ENCODE data around the gene NPC1L1.

NPC1L1 gene, protein sequence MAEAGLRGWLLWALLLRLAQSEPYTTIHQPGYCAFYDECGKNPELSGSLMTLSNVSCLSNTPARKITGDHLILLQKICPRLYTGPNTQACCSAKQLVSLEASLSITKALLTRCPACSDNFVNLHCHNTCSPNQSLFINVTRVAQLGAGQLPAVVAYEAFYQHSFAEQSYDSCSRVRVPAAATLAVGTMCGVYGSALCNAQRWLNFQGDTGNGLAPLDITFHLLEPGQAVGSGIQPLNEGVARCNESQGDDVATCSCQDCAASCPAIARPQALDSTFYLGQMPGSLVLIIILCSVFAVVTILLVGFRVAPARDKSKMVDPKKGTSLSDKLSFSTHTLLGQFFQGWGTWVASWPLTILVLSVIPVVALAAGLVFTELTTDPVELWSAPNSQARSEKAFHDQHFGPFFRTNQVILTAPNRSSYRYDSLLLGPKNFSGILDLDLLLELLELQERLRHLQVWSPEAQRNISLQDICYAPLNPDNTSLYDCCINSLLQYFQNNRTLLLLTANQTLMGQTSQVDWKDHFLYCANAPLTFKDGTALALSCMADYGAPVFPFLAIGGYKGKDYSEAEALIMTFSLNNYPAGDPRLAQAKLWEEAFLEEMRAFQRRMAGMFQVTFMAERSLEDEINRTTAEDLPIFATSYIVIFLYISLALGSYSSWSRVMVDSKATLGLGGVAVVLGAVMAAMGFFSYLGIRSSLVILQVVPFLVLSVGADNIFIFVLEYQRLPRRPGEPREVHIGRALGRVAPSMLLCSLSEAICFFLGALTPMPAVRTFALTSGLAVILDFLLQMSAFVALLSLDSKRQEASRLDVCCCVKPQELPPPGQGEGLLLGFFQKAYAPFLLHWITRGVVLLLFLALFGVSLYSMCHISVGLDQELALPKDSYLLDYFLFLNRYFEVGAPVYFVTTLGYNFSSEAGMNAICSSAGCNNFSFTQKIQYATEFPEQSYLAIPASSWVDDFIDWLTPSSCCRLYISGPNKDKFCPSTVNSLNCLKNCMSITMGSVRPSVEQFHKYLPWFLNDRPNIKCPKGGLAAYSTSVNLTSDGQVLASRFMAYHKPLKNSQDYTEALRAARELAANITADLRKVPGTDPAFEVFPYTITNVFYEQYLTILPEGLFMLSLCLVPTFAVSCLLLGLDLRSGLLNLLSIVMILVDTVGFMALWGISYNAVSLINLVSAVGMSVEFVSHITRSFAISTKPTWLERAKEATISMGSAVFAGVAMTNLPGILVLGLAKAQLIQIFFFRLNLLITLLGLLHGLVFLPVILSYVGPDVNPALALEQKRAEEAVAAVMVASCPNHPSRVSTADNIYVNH (N-terminal part only)

GRCh38 chr7:44541028-44541869, at the start of gene NPC1L1:
TSS of gene NPC1L1 (minus strand) at chr7:44541330. CDS start at chr7:44541259, 71 bp downstream.
- DNase-seq (ENCODE audit: low read depth in 1 of 2, low spot score in 1 of 2), result no peak

DNA sequence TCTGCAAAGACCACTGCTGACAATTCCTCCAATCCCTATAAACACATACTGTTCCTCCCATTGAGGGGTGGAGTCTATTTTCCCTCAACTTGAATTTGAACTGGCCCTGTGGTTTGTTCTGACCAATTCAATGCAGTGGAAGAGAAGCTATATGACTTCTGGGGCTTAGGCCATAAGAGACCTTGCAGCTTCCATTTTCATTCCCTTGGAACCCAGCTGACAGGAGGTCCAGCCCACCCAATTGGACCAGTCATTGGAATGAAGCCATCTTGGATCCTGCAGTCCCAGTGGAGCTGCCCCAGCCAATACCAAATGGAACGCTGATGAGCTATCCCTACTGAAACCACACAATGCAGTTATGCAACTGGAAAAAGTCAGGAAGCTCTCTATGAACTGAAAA, 49.8 kb upstream of the NPC1L1 start:
- DNase-seq (ENCODE audit: low read depth in 1 of 2, low spot score in 1 of 2), result no peak

GRCh38 chr7:44587843-44588711, 46.9 kb upstream of the NPC1L1 start:
- peak in 1 of 2 donors; percentile 26 for DNase-seq (ENCODE audit: low read depth in 1 of 2, low spot score in 1 of 2)

DNA sequence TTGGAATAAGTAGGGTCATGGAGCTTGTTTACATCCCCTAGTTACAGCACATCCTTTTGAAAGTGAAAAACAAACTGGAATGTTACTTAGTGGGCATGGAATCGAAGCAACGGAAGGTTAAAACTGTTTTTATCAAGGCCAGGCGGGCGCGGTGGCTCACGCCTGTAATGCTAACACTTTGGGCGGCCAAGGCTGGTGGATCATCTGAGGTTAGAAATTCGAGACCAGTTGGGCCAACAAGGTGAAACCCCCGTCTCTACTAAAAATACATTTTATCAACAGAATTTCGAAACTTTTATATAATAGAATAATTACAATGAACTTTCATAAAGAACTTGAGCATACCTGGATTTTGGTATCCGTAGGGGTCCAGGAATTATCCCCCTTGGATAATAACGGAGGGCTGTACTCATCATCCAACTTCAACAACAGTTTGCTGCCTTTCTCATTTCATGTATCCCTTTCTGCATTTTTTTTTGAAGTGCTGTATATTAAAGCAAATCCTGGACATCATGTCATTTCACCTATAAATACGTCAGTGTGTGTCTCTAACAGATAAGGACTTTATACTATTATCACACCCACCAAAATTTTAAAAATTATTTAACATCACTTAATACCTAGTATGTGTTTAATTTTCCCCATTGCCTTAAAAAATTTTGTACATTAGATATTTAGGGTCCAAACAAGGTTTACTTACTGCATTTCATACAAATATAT, 42.2 kb upstream of the NPC1L1 start:
- no peak for DNase-seq (ENCODE audit: low read depth in 1 of 2, low spot score in 1 of 2)

DNA sequence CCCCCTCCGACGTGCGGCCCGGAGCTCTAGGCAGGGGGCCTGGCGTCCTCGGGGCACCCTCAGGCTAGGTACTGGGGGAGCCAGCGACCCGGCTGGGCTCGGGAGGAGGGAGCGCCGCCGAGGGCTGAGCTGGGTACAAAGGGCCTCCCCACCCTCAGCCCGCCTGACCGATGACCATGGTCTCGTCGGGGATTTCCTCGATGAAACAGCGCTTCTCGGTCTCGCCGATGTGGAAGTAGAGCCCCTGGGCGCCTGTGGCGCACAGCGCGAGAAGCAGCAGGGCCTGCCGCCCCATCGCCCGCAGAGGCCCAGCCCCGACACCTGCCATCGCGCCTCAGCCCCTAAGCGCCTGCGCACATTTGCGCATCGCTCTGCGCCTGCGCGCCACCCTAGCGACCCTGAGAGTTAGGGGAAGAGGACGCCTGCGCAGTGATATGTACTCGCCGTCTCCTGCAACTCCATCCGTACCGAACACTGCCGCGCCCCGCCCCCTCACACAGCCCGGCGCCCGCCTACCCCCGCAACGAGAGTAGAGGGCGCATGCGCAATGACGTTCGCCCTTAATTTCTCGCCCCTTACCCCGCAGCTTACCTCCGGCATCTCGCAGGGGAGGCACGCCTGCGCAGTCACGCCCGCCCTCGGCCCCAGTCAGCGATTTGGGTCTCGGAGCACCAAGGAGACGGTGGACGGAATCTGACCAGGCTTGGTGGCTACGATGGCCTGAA, 40.9 kb upstream of the NPC1L1 start, which contains the start of gene TMED4:
TMED4 (minus strand) TSS at position 353 of the 725 bp plus-strand sequence; CDS start at position 328, 25 bp downstream.
- peak; percentile 100 for DNase-seq (ENCODE audit: low read depth in 1 of 2, low spot score in 1 of 2)

GRCh38 chr7:44580945-44581878, 40.1 kb upstream of the NPC1L1 start:
- DNase-seq (ENCODE audit: low read depth in 1 of 2, low spot score in 1 of 2), result peak in 1 of 2 donors; percentile 15

DNA sequence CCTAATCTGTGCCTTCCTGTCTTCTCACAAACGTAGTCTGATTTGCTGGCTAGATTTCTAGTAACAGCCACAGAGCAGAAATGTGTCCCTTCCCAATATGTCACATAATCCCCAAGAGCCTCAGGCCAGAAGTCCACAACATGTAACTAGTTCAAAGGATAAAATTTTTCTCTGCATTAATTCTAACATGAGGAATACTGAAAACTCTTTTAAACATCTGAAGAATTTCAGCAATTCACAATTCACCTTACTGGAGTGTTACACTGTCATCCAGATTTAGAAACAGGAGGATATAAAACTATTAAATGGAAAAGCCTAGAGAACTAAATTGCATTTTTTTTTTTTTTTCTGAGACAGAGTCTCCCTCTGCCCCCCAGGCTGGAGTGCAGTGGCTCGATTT, 35.1 kb upstream of the NPC1L1 start:
- no peak for DNase-seq (ENCODE audit: low read depth in 1 of 2, low spot score in 1 of 2)

- no peak for DNase-seq (ENCODE audit: low read depth in 1 of 2, low spot score in 1 of 2)
Observed at GRCh38 chr7:44575054-44575453, 33.9 kb upstream of the NPC1L1 start.

DNA sequence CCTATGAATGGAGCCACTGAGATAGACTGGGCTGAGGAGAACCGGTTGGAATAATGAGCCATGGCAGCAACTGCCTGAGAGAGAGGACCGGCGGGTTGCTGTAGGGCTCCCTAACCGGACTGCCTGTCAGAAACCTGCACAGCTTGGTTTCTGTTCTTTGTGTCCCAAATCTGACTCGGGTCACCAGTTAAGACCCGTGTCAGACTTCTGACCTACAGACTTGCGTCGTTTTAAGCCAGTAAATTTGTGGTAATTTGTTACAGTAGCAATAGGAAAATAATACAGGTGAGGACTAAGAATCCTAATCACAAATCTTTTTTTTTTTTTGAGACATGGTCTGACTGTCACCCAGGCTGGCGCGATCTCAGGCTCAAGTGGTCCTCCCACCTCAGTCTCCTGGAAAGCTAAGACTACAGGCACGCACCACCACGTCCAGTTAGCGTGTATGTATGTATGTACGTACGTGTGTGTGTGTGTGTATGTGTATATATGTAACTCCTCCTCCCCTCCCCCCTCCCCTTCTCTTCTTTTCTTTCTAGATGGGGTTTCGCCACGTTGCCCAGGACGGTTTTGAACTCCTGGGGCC, 33.2 kb upstream of the NPC1L1 start:
- no peak for DNase-seq (ENCODE audit: low read depth in 1 of 2, low spot score in 1 of 2)

DNA sequence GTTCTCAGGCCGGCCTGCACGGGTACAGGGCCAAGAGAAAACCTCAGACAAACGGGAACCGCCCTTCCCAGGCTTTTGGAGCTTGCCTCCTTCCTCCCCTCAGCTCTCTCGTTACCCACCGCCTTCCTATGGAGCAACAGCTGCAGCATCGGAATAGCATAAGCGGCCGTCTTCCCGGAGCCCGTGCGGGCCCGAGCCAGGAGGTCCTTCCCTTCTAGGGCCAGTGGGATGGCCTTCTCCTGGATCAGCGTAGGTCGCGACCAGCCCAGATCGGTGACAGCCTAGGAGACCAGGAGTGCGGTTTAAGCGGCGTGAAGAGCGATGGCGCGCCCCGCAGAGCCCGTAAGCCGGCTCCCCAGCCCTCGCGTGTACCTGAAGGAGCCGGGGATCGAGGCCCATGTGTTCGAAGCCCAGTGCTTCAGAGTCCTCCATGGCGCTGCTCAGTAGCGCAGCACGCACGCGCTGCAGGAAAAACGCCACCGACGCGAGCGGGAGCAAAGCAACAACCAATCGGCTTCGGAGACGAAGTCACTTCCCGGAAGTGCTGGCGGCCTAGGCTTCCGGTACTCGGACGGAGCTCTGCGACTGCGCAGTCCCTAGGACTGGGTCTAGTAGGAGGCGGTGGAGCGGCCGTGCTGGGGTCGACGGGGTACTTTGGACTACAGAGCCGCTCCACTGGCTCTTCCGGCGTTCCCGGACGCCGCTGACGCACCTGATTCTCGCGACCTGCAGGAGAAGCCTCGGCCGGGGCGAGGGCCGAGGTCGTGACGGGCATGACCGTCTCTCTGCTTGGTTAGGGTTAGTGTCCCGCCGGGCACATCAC, 32.5 kb upstream of the NPC1L1 start, which contains the start of gene DDX56:
DDX56 (minus strand) TSS at position 445 of the 823 bp plus-strand sequence; CDS start at position 432, 13 bp downstream.
- peak; percentile 80 to 86 for DNase-seq (ENCODE audit: low read depth in 1 of 2, low spot score in 1 of 2)

- DNase-seq (ENCODE audit: low read depth in 1 of 2, low spot score in 1 of 2), result no peak
Observed at GRCh38 chr7:44572771-44573170, 31.6 kb upstream of the NPC1L1 start.

DNA sequence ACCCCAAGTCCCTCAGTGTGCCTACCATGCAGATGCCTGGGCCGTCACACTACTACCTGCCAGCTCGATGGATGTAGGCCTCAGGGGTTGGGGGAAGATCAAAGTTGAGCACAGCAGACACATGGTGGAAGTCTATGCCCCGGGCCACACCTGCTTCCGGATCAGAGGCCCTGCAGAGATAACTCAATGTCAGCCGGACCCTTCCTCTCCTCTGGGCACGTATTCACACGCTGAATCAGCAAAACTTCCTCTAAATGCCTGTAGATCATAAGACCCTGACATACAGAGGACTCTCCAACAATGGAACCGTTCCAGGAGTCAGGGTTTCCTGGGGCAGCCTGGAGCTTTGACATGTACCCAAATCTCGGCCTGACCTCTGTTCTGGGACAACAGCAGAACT, 28.8 kb upstream of the NPC1L1 start:
- DNase-seq (ENCODE audit: low read depth in 1 of 2, low spot score in 1 of 2), result no peak

GRCh38 chr7:44568771-44569560, 27.8 kb upstream of the NPC1L1 start:
- no peak for DNase-seq (ENCODE audit: low read depth in 1 of 2, low spot score in 1 of 2)

DNA sequence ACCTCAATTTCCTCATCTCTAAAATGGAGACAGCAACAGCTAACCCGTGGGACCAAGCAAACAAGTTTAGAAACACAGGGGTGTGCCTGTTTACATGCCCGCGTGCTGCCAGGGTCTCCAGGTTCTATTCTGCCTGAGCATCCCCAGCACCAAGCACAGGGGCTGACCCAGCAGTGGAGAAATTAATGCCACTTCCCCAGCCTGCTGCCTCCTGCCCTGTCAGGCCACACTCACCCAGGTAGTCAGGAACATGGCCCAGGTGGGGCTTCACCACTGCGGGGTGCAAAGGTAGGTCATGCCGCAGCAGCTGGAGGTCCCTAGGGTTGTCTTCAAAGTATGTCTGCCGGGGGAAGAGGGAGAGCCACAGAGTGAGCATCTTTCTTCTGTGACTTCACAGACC, 26.8 kb upstream of the NPC1L1 start:
- no peak for DNase-seq (ENCODE audit: low read depth in 1 of 2, low spot score in 1 of 2)

GRCh38 chr7:44566680-44567079, 25.6 kb upstream of the NPC1L1 start:
- DNase-seq (ENCODE audit: low read depth in 1 of 2, low spot score in 1 of 2), result no peak

Measured in stimulated activated CD4-positive, alpha-beta T cell treated with anti-CD3 and anti-CD28 coated beads, Interleukin-15, amount 100 ng/mL, for 1 hour (primary cell).